ENCODE data around the gene MT1M.
"Not testable (repeated sequence)": the region's sequence is repeated elsewhere in the genome, so short reads cannot be mapped to it uniquely, and the experiment has no call there.

MT1M gene

GRCh38 chr16:56670620-56670934 is 38.1 kb downstream of the MT1M start:
- no peak overlapping the region for H3K4me3 ChIP-seq (replicated peaks; ENCODE audit: insufficient read depth, low read length)
- DNase-seq (ENCODE audit: low read depth in 1 of 2, low spot score in 1 of 2), result no peak
- TF ChIP-seq REST (IDR thresholded peaks at IDR 0.05; ENCODE audit: insufficient replicate concordance, low read depth) (no peak), CTCF (IDR thresholded peaks at IDR 0.05; ENCODE audit: insufficient read depth, low read length) (no peak)
- H3K27ac ChIP-seq (replicated peaks), result no peak overlapping the region
- H3K27me3 ChIP-seq (ENCODE audit: insufficient read depth, poor library complexity, severe bottlenecking), result peaks cover 44% of the 10 kb centered on the region

DNA sequence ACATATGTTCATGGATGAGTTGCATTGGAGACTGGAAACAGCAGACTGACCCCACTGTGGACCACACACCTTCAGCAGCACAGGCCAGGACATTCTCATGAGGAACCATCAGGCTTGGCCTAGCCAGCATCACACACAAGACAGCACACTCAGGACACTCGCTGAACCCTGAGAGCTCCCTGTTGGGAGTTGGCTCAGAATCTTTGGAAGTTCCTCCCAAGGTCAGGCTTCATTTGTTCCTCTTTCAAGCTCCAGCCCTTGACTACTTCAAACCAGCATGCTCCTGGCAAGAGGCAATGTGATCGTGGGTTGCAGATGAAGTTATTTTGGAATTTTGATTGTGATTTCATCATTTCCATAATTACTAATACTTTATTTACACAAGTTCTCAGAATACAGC is 39.2 kb downstream of the MT1M start:
- H3K27ac ChIP-seq (replicated peaks); DNase-seq (ENCODE audit: low read depth in 1 of 2, low spot score in 1 of 2): not testable (repeated sequence)
- peaks cover 49% of the 10 kb centered on the region for H3K27me3 ChIP-seq (ENCODE audit: insufficient read depth, poor library complexity, severe bottlenecking)

DNA sequence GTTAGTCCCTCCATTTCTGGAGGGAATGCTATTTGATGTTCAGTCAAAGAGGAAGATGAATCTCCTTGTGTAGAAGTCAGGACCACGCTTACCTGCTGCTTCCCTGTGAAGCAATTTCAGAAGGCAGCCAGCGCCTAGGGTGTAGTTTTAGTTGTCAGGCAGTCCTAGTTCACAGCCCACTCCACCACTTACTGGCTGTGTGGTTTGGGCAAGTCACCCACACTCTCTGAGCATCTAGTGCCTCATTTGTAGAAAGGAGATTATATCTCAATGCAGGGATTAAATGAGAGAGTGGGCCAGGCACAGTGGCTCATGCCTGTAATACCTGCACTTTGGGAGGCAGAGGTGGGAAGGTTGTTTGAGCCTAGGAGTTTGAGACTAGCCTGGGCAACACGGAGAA is 39.7 kb downstream of the MT1M start:
- H3K4me3 ChIP-seq (replicated peaks; ENCODE audit: insufficient read depth, low read length); H3K27ac ChIP-seq (replicated peaks); DNase-seq (ENCODE audit: low read depth in 1 of 2, low spot score in 1 of 2): not testable (repeated sequence)
- H3K27me3 ChIP-seq (ENCODE audit: insufficient read depth, poor library complexity, severe bottlenecking), result peaks cover 46% of the 10 kb centered on the region

More for the DNA sequence above, 39.2 kb downstream of the MT1M start:
- not testable (repeated sequence) for H3K4me3 ChIP-seq (replicated peaks; ENCODE audit: insufficient read depth, low read length)

DNA sequence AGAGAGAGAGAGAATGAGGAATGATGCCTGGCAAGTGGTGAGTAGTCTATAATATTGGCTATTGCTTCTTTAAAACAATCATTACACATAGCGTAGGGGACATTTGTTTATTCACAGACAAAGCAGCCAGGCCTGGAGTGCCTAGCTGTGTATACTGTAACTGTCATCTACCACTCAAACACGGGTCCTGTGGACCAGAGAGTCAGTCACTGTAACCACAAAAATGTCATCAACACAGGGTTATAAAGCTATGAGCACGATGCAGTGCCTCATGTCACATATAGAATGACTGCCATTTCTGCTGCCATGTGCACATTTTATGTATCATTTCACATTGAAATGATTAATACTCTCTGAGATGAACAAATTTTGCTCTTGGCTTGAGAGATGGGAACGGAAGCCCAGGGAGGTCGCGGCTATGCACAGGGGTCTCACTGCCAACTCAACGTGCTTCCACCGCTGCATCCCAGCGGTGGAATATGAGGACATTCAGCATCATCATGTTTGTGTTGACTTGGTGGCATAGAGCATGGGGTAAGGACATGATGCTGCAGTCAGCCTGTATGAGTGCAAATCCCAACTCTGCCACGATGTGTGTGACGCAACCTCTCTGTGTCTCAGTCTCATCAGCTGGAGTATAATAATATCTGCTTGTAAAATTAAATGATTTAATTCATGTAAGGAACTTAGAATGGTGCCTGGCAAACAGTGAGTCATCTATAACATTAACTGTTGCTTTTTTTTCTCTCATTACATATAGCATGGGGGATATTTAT is 40.5 kb downstream of the MT1M start:
- DNase-seq (ENCODE audit: low read depth in 1 of 2, low spot score in 1 of 2), result no peak
- TF ChIP-seq POLR2AphosphoS5 (IDR thresholded peaks at IDR 0.05; ENCODE audit: low read depth) (no peak), CTCF (IDR thresholded peaks at IDR 0.05; ENCODE audit: insufficient read depth, low read length) (no peak), SPI1 (IDR thresholded peaks at IDR 0.05; ENCODE audit: borderline replicate concordance, low read depth) (no peak)
- Histone ChIP-seq H3K4me3 (replicated peaks; ENCODE audit: insufficient read depth, low read length) (no peak overlapping the region), H3K27ac (replicated peaks) (no peak overlapping the region), H3K27me3 (ENCODE audit: insufficient read depth, poor library complexity, severe bottlenecking) (peaks cover 40% of the 10 kb centered on the region)

DNA sequence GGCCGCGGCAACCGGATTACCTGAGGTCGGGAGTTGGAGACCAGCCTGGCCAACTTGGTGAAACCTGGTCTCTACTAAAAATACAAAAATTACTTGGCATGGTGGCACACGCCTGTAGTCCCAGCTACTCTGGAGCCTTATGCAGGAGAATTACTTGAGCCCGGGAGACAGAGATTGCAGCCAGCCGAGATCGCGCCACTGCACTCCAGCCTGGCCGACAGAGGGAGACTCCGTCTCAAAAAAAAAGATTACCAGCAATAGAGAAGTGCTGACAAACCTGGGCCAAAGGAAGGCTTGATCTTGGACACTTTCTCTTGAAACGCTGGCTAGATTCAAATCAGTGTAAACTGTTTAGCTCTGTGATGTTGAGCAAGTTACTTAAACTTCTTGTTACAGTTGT is 41.5 kb downstream of the MT1M start:
- DNase-seq (ENCODE audit: low read depth in 1 of 2, low spot score in 1 of 2), result peak in 1 of 2 experiments; percentile 49
- no peak overlapping the region for H3K27ac ChIP-seq (replicated peaks)
- H3K4me3 ChIP-seq (replicated peaks; ENCODE audit: insufficient read depth, low read length), result no peak overlapping the region
- H3K27me3 ChIP-seq (ENCODE audit: insufficient read depth, poor library complexity, severe bottlenecking), result peaks cover 32% of the 10 kb centered on the region
- TF ChIP-seq REST (IDR thresholded peaks at IDR 0.05; ENCODE audit: insufficient replicate concordance, low read depth), result no peak
- TF ChIP-seq CTCF (IDR thresholded peaks at IDR 0.05; ENCODE audit: insufficient read depth, low read length), result peak; percentile 20
- TF ChIP-seq SPI1 (IDR thresholded peaks at IDR 0.05; ENCODE audit: borderline replicate concordance, low read depth), result peak; percentile 55; the same call in 1 of the 2 replicates

GRCh38 chr16:56674570-56674969 is 42.1 kb downstream of the MT1M start:
- DNase-seq (ENCODE audit: low read depth in 1 of 2, low spot score in 1 of 2); H3K27ac ChIP-seq (replicated peaks); H3K4me3 ChIP-seq (replicated peaks; ENCODE audit: insufficient read depth, low read length): not testable (repeated sequence)
- H3K27me3 ChIP-seq (ENCODE audit: insufficient read depth, poor library complexity, severe bottlenecking), result peaks cover 25% of the 10 kb centered on the region

All from HL-60 (cell line).